Measurements from ENCODE around the gene GULP1. TPM values are rescaled to one million over a fixed set of nuclear protein-coding genes. Genes with fewer than 3 reads are reported as not detected.

The GULP1 gene
- total and polyA plus RNA-seq, 2 of the 4 experiments (the other 2 are of a cell fraction) = 24.4 to 40.1 TPM

DNA sequence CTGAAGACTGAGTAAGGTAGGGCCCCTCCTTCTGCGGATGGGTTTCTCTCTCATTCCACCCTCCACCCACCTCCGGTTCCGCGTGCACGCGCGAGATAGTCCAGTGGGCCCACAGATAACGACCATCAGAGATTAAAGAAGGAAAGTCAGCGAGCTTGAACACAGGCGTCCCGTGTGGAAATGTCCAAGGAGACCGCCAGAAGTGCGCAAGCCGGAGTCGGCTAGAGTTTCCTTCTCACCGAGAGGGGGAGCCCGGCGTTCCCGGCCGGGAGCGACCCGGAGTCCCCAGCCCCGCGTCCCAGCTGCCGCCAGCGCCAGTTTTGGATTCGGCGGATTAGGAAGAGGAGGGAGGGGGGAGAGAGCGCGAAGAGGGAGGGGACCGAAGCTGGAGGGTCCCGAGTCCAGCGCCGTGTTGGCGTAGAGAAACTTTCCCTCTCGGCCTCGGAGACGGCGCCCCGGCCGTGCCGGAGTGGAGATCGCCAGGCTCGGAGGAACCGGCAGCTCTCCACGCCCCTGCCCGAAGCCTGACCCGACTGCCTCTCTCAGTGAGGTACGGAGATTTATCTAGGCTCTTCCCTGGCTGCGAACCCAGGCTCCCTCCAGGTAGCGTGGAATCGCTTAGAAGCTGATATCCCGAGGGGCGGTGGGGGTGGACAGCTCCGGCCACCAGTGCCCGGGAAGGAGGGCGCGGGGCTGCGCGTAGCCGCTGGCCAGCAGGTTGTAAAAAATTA, at the start of gene GULP1 (continued):
- TF ChIP-seq, protein P1, sequence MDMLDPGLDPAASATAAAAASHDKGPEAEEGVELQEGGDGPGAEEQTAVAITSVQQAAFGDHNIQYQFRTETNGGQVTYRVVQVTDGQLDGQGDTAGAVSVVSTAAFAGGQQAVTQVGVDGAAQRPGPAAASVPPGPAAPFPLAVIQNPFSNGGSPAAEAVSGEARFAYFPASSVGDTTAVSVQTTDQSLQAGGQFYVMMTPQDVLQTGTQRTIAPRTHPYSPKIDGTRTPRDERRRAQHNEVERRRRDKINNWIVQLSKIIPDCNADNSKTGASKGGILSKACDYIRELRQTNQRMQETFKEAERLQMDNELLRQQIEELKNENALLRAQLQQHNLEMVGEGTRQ (IDR thresholded peaks at IDR 0.05; ENCODE audit: low read depth, low read length) = no peak
- TF ChIP-seq POLR2A (IDR thresholded peaks at IDR 0.05; ENCODE audit: low read depth, low read length) (peak; percentile 42; the same call in 1 of the 2 replicates), MAZ (IDR thresholded peaks at IDR 0.05; ENCODE audit: borderline replicate concordance, low read depth, low read length) (peak; percentile 16; the same call in 1 of the 2 replicates)

DNA sequence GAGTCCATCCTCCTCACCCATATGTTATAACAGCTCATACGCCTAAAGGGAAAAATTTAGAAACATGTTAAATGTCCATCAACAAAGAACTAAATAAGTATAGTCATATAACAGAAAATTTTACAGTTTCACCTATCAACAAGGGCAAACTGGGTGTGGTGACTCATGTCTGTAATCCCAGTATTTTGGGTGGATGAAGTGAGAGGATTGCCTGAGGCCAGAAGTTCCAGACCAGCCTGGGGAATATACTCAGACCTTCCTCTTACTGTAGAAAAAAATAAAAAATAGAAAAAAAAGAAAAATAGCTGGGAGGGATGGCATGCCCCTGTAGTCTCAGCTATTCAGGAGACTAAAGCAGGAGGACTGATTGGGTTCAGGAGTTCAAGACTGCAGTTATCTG, 48.3 kb upstream of the GULP1 start:
- CTCF ChIA-PET = no interaction called here
- TF ChIP-seq CEBPB (IDR thresholded peaks at IDR 0.05; ENCODE audit: low read depth, low read length) = no peak
- no peak for TF ChIP-seq NFE2L2 (IDR thresholded peaks at IDR 0.05; ENCODE audit: low read depth, low read length)
- TF ChIP-seq RAD21 (IDR thresholded peaks at IDR 0.05; ENCODE audit: low read length) = no peak
- TF ChIP-seq FOS (IDR thresholded peaks at IDR 0.05; ENCODE audit: low read depth, low read length) = no peak
- no peak for TF ChIP-seq RCOR1 (IDR thresholded peaks at IDR 0.05; ENCODE audit: insufficient replicate concordance, low read length)
- no peak for TF ChIP-seq CHD1 (IDR thresholded peaks at IDR 0.05; ENCODE audit: low read depth, low read length)
- no peak for TF ChIP-seq POLR2A (IDR thresholded peaks at IDR 0.05; ENCODE audit: low read depth, low read length)
- no peak for TF ChIP-seq MXI1 (IDR thresholded peaks at IDR 0.05; ENCODE audit: borderline replicate concordance, low read depth, low read length)
- TF ChIP-seq, protein P2, sequence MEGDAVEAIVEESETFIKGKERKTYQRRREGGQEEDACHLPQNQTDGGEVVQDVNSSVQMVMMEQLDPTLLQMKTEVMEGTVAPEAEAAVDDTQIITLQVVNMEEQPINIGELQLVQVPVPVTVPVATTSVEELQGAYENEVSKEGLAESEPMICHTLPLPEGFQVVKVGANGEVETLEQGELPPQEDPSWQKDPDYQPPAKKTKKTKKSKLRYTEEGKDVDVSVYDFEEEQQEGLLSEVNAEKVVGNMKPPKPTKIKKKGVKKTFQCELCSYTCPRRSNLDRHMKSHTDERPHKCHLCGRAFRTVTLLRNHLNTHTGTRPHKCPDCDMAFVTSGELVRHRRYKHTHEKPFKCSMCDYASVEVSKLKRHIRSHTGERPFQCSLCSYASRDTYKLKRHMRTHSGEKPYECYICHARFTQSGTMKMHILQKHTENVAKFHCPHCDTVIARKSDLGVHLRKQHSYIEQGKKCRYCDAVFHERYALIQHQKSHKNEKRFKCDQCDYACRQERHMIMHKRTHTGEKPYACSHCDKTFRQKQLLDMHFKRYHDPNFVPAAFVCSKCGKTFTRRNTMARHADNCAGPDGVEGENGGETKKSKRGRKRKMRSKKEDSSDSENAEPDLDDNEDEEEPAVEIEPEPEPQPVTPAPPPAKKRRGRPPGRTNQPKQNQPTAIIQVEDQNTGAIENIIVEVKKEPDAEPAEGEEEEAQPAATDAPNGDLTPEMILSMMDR (conservative IDR thresholded peaks at IDR 0.05; ENCODE audit: low read depth, low read length) = no peak
- TF ChIP-seq SMC3 (IDR thresholded peaks at IDR 0.05; ENCODE audit: low read depth, low read length) = no peak
- TF ChIP-seq, protein P3, sequence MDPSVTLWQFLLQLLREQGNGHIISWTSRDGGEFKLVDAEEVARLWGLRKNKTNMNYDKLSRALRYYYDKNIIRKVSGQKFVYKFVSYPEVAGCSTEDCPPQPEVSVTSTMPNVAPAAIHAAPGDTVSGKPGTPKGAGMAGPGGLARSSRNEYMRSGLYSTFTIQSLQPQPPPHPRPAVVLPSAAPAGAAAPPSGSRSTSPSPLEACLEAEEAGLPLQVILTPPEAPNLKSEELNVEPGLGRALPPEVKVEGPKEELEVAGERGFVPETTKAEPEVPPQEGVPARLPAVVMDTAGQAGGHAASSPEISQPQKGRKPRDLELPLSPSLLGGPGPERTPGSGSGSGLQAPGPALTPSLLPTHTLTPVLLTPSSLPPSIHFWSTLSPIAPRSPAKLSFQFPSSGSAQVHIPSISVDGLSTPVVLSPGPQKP (IDR thresholded peaks at IDR 0.05; ENCODE audit: borderline replicate concordance, low read depth, low read length) = no peak

More for the DNA sequence above, 48.3 kb upstream of the GULP1 start:
- Histone ChIP-seq H3K9me3 (ENCODE audit: control insufficient read depth, insufficient read depth, low read length) (peaks cover 2% of the 10 kb centered on the region; the same call in 1 of the 2 replicates), H3K9me1 (ENCODE audit: insufficient read depth, low read length) (peaks cover 4% of the 10 kb centered on the region; the same call in 1 of the 2 replicates), H3K14ac (replicated peaks; ENCODE audit: low read depth, low read length) (no peak overlapping the region), H3K23ac (ENCODE audit: low read depth, low read length) (no peak overlapping the region), H3K4me1 (ENCODE audit: control insufficient read depth, insufficient read depth, low read length) (no peaks in the 10 kb centered on the region), H2BK15ac (ENCODE audit: low read depth, low read length) (no peak overlapping the region), H2AK9ac (replicated peaks; ENCODE audit: low read depth, low read length, poor library complexity) (no peak overlapping the region), H3K4me3 (ENCODE audit: insufficient read depth, low read depth, low read length) (no peak overlapping the region), H2BK20ac (ENCODE audit: low read depth, low read length) (no peak overlapping the region), H2AFZ (replicated peaks; ENCODE audit: low read length, poor library complexity) (no peak overlapping the region), H4K91ac (ENCODE audit: insufficient read depth, low read depth, low read length) (no peak overlapping the region), H3K79me1 (ENCODE audit: low read depth in 1 of 2, low read length in 2 of 2) (no peaks in the 10 kb centered on the region), H2AK5ac (ENCODE audit: low read depth, low read length) (no peak overlapping the region), H2BK120ac (ENCODE audit: low read depth, low read length) (no peak overlapping the region), H4K8ac (ENCODE audit: low read depth in 2 of 2, low read length in 2 of 2) (no peak overlapping the region), H3K36me3 (ENCODE audit: control insufficient read depth, insufficient read depth, low read length) (no peaks in the 10 kb centered on the region), H4K5ac (ENCODE audit: low read depth, low read length) (no peak overlapping the region), H3K4ac (ENCODE audit: low read depth, low read length) (no peak overlapping the region), H2BK5ac (ENCODE audit: low read depth, low read length, poor library complexity, severe bottlenecking) (no peak overlapping the region), H3K27ac (ENCODE audit: insufficient read depth, low read length) (no peak overlapping the region), H3K4me2 (ENCODE audit: low read depth, low read length) (no peak overlapping the region), H4K20me1 (ENCODE audit: insufficient read depth, low read length) (no peaks in the 10 kb centered on the region), H3K18ac (ENCODE audit: low read depth, low read length) (no peak overlapping the region), H3K9ac (ENCODE audit: low read depth, low read length) (no peak overlapping the region), H3K27me3 (ENCODE audit: control insufficient read depth, insufficient read depth, low read length) (no peaks in the 10 kb centered on the region), H3K56ac (ENCODE audit: extremely low read depth, insufficient read depth, low read length) (no peak overlapping the region)
- no peak for DNase-seq
- dilution Hi-C loops (cut with HindIII; ENCODE audit: low sequenced_read_pairs, unreplicated experiment) (no loop called here), in situ Hi-C loops (cut with MboI; ENCODE audit: low sequenced_read_pairs) (no loop called here), intact Hi-C loops (cut with micrococcal nuclease) (no loop called here)
- POLR2A ChIA-PET (ENCODE audit: unreplicated experiment) = no interaction called here
- WGBS, 2 experiments (ENCODE audit: extremely low coverage in 2 of 2, insufficient read length in 1 of 2) = no CpG with 5 or more reads among the region's 1 CpG
- no TSS peak for BruUV-seq (replicated peaks)
- no peak for ATAC-seq (ENCODE audit: low read depth)
